ENCODE measurements around the gene PRKN. TPM values are rescaled to one million over a fixed set of nuclear protein-coding genes. Genes with fewer than 3 reads are reported as not detected.

Gene PRKN
- total and polyA plus RNA-seq, 2 experiments from 2014 or later, result 0.10 to 0.84 TPM

DNA sequence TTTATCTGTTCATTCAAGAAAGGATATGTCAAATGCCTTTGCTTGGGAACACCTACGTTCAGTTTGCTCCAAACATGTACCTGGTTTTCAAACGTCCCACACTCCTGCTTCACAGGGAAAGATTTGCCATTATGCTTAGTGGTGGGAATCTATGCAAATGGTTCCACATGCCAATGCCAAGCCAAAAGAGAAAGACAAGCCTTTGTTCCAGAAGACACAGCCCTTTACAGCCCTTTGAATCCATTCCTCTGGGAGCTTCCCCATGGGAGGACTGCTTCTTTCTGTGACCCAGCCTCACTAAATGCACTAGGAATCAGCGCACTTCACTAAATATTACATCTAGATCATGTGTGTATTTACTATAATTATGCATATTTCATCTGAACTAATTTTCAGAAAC is 619.5 kb downstream of the PRKN start (continued):
- TF ChIP-seq ZNF331 (CRISPR knock-in tag; IDR thresholded peaks at IDR 0.05; ENCODE audit: low read depth), result no peak
- TF ChIP-seq POLR2AphosphoS5 (IDR thresholded peaks at IDR 0.05; ENCODE audit: low read depth), result no peak
- no peak for TF ChIP-seq NANOG (IDR thresholded peaks at IDR 0.05; ENCODE audit: borderline replicate concordance)
- TF ChIP-seq, protein P1, sequence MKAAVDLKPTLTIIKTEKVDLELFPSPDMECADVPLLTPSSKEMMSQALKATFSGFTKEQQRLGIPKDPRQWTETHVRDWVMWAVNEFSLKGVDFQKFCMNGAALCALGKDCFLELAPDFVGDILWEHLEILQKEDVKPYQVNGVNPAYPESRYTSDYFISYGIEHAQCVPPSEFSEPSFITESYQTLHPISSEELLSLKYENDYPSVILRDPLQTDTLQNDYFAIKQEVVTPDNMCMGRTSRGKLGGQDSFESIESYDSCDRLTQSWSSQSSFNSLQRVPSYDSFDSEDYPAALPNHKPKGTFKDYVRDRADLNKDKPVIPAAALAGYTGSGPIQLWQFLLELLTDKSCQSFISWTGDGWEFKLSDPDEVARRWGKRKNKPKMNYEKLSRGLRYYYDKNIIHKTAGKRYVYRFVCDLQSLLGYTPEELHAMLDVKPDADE (IDR thresholded peaks at IDR 0.05), result no peak
- TF ChIP-seq CREB1 (CRISPR knock-in tag; IDR thresholded peaks at IDR 0.05; ENCODE audit: low read depth), result no peak
- TF ChIP-seq, protein P2, sequence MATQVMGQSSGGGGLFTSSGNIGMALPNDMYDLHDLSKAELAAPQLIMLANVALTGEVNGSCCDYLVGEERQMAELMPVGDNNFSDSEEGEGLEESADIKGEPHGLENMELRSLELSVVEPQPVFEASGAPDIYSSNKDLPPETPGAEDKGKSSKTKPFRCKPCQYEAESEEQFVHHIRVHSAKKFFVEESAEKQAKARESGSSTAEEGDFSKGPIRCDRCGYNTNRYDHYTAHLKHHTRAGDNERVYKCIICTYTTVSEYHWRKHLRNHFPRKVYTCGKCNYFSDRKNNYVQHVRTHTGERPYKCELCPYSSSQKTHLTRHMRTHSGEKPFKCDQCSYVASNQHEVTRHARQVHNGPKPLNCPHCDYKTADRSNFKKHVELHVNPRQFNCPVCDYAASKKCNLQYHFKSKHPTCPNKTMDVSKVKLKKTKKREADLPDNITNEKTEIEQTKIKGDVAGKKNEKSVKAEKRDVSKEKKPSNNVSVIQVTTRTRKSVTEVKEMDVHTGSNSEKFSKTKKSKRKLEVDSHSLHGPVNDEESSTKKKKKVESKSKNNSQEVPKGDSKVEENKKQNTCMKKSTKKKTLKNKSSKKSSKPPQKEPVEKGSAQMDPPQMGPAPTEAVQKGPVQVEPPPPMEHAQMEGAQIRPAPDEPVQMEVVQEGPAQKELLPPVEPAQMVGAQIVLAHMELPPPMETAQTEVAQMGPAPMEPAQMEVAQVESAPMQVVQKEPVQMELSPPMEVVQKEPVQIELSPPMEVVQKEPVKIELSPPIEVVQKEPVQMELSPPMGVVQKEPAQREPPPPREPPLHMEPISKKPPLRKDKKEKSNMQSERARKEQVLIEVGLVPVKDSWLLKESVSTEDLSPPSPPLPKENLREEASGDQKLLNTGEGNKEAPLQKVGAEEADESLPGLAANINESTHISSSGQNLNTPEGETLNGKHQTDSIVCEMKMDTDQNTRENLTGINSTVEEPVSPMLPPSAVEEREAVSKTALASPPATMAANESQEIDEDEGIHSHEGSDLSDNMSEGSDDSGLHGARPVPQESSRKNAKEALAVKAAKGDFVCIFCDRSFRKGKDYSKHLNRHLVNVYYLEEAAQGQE (IDR thresholded peaks at IDR 0.05; ENCODE audit: unreplicated experiment), result no peak
- TF ChIP-seq EZH2phosphoT487 (IDR thresholded peaks at IDR 0.05; ENCODE audit: unreplicated experiment), result no peak
- no peak for TF ChIP-seq JUNB (IDR thresholded peaks at IDR 0.05; ENCODE audit: unreplicated experiment)
- no peak for TF ChIP-seq ZNF114 (CRISPR knock-in tag; IDR thresholded peaks at IDR 0.05)

DNA sequence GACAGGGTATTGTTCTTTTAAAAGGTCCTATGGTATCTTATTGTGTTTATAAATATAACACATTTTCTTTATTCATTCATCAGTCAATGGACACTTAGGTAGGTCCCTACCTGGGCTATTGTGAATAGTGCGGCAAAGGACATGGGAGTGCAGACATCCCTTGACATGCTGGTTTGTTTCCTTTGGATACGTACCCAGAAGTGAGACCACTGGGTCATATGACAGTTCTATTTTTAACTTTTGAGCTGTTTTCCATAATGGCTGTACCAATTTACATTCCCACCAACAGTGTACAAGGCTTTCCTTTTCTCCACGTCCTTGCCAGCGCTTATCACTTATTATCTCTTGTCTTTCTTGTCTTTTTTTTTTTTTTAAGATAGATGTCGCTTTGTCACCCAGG is 627.5 kb downstream of the PRKN start:
- Histone ChIP-seq H3K4me2 (no peak overlapping the region), H3K36me3 (ENCODE audit: insufficient read depth) (no peaks in the 10 kb centered on the region), H3K79me2 (replicated peaks; ENCODE audit: insufficient read depth) (no peaks in the 10 kb centered on the region), H3K4me3 (no peak overlapping the region), H3K9me2 (ENCODE audit: insufficient read depth) (no peaks in the 10 kb centered on the region), H3K4me1 (ENCODE audit: insufficient read depth) (no peaks in the 10 kb centered on the region), H3K27me3 (ENCODE audit: insufficient read depth) (no peaks in the 10 kb centered on the region), H2AFZ (no peak overlapping the region), H4K20me1 (replicated peaks; ENCODE audit: insufficient read depth) (no peaks in the 10 kb centered on the region), H3F3A (replicated peaks; ENCODE audit: low read depth) (no peaks in the 10 kb centered on the region), H3K27ac (ENCODE audit: low read depth) (no peak overlapping the region)
- TF ChIP-seq, protein P2 (IDR thresholded peaks at IDR 0.05; ENCODE audit: unreplicated experiment), result no peak
- no peak for TF ChIP-seq EZH2phosphoT487 (IDR thresholded peaks at IDR 0.05; ENCODE audit: unreplicated experiment)
- TF ChIP-seq, protein P1 (IDR thresholded peaks at IDR 0.05), result no peak
- TF ChIP-seq ZNF331 (CRISPR knock-in tag; IDR thresholded peaks at IDR 0.05; ENCODE audit: low read depth), result no peak
- TF ChIP-seq, protein P3, sequence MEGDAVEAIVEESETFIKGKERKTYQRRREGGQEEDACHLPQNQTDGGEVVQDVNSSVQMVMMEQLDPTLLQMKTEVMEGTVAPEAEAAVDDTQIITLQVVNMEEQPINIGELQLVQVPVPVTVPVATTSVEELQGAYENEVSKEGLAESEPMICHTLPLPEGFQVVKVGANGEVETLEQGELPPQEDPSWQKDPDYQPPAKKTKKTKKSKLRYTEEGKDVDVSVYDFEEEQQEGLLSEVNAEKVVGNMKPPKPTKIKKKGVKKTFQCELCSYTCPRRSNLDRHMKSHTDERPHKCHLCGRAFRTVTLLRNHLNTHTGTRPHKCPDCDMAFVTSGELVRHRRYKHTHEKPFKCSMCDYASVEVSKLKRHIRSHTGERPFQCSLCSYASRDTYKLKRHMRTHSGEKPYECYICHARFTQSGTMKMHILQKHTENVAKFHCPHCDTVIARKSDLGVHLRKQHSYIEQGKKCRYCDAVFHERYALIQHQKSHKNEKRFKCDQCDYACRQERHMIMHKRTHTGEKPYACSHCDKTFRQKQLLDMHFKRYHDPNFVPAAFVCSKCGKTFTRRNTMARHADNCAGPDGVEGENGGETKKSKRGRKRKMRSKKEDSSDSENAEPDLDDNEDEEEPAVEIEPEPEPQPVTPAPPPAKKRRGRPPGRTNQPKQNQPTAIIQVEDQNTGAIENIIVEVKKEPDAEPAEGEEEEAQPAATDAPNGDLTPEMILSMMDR (conservative IDR thresholded peaks at IDR 0.05; ENCODE audit: low read depth in 2 of 2), result no peak
- no peak for DNase-seq (ENCODE audit: low spot score)
- Mint-ChIP-seq H3K27me3 (ENCODE audit: insufficient read depth, low read depth, poor library complexity) (no peaks in the 10 kb centered on the region), H3K36me3 (ENCODE audit: low read depth) (no peaks in the 10 kb centered on the region), H3K9me3 (no peaks in the 10 kb centered on the region), H3K4me3 (no peak overlapping the region), H3K27ac (no peak overlapping the region), H3K4me1 (no peaks in the 10 kb centered on the region)
- ATAC-seq, result no peak

Measured in GM23338 (cell line).